ENCODE results near the gene ATP8B4.

The ATP8B4 gene, protein sequence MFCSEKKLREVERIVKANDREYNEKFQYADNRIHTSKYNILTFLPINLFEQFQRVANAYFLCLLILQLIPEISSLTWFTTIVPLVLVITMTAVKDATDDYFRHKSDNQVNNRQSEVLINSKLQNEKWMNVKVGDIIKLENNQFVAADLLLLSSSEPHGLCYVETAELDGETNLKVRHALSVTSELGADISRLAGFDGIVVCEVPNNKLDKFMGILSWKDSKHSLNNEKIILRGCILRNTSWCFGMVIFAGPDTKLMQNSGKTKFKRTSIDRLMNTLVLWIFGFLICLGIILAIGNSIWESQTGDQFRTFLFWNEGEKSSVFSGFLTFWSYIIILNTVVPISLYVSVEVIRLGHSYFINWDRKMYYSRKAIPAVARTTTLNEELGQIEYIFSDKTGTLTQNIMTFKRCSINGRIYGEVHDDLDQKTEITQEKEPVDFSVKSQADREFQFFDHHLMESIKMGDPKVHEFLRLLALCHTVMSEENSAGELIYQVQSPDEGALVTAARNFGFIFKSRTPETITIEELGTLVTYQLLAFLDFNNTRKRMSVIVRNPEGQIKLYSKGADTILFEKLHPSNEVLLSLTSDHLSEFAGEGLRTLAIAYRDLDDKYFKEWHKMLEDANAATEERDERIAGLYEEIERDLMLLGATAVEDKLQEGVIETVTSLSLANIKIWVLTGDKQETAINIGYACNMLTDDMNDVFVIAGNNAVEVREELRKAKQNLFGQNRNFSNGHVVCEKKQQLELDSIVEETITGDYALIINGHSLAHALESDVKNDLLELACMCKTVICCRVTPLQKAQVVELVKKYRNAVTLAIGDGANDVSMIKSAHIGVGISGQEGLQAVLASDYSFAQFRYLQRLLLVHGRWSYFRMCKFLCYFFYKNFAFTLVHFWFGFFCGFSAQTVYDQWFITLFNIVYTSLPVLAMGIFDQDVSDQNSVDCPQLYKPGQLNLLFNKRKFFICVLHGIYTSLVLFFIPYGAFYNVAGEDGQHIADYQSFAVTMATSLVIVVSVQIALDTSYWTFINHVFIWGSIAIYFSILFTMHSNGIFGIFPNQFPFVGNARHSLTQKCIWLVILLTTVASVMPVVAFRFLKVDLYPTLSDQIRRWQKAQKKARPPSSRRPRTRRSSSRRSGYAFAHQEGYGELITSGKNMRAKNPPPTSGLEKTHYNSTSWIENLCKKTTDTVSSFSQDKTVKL

DNA sequence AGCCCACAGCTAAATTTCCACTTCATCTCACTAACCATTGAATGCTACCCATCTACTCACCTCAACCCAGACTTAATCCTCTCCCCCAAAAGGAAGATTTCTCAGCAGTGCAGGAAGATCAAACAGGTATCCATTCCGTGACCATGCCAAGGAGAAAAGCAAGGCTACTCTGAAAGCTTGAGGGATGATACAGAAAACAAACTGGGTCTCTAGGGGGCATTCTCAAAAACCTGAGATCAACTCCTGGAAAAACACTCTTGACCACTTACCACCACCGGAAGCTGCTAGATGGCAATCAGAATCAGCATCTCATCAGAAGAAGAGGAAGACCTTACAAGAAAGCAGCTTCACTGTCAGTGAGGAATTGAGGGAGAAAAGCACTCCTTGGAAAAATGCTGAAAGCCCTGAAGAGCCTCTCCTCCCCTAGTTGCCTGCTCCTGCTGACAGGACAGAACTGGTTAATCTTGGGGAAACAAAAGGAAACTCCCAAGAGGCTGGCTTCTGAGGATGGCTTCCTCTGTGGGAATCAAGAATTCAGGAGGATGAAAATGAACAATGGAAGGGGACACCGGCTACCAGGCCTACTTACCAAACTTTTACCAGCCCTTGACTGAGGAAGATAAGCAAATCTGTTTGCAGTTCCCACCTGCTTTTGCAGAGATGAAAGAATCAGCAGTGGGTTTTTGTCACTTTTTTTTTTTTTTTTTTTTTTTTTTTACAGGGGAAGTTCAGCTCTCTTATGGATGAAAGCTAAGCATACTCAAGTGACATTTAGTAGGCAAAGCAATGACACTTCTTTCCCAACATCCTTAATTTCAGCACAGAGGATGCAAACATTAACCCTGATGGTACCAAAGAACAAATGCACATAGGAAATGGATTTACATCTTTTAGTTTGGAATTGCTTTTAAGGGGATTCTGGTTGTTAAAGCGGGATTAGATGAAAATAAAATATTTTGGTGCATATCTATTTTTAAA lies at the start of gene ATP8B4:
Gene ATP8B4 (minus strand): TSS at position 171 of the 978 bp plus-strand sequence. CDS start 12,267 bp downstream, outside the sequence.
- TF ChIP-seq, protein P1, sequence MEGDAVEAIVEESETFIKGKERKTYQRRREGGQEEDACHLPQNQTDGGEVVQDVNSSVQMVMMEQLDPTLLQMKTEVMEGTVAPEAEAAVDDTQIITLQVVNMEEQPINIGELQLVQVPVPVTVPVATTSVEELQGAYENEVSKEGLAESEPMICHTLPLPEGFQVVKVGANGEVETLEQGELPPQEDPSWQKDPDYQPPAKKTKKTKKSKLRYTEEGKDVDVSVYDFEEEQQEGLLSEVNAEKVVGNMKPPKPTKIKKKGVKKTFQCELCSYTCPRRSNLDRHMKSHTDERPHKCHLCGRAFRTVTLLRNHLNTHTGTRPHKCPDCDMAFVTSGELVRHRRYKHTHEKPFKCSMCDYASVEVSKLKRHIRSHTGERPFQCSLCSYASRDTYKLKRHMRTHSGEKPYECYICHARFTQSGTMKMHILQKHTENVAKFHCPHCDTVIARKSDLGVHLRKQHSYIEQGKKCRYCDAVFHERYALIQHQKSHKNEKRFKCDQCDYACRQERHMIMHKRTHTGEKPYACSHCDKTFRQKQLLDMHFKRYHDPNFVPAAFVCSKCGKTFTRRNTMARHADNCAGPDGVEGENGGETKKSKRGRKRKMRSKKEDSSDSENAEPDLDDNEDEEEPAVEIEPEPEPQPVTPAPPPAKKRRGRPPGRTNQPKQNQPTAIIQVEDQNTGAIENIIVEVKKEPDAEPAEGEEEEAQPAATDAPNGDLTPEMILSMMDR (conservative IDR thresholded peaks at IDR 0.05), result no peak
- no peak within 1 kb of the TSS for H3K27ac ChIP-seq

DNA sequence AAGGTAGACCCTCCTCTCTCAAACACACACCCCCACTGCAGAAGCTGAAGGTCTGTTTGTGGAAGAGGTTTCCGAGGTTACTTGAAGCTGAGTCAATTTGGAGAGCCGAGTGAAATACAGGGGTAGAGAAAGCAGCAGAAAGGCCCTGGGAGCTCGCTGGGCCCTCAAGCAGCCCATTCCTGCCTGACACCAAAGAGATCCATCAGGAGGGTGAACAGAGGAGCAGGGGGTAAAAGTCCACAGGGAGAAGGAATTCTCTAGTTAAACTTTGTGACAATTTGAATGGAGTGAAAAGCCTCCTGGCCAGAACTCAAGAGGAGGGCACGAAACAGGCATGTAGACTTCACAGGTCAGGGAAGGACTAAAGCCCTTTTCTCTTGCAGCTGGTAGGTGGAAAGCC lies 49.3 kb upstream of the ATP8B4 start:
- no peak overlapping the region for H3K27ac ChIP-seq
- TF ChIP-seq, protein P1 (conservative IDR thresholded peaks at IDR 0.05), result no peak

DNA sequence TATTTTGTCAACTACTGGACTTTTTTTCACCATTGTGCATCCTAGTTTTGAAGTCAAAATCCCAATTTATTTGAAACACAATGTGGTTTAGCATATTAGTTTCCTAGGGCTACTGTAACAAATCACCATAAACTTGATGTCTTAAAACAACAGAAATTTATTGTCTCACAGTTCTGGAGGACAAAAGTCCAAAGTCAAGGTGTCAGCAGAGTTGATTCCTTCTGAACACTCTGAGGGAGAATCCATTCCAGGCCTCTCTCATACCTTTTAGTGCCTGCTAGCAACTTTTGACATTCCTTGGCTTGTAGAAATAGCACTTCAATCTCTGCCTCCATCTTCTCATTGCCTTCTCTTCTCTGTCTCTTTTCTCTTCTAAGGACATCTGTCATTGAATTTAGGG lies 48.1 kb upstream of the ATP8B4 start:
- H3K27ac ChIP-seq, result no peak overlapping the region
- TF ChIP-seq, protein P1 (conservative IDR thresholded peaks at IDR 0.05), result no peak

- TF ChIP-seq, protein P1 (conservative IDR thresholded peaks at IDR 0.05), result no peak
- no peak overlapping the region for H3K27ac ChIP-seq
Observed at GRCh38 chr15:50166216-50166615, 47.2 kb upstream of the ATP8B4 start.

GRCh38 chr15:50164458-50164857 lies 45.4 kb upstream of the ATP8B4 start:
- TF ChIP-seq, protein P1 (conservative IDR thresholded peaks at IDR 0.05), result no peak
- H3K27ac ChIP-seq, result no peak overlapping the region

DNA sequence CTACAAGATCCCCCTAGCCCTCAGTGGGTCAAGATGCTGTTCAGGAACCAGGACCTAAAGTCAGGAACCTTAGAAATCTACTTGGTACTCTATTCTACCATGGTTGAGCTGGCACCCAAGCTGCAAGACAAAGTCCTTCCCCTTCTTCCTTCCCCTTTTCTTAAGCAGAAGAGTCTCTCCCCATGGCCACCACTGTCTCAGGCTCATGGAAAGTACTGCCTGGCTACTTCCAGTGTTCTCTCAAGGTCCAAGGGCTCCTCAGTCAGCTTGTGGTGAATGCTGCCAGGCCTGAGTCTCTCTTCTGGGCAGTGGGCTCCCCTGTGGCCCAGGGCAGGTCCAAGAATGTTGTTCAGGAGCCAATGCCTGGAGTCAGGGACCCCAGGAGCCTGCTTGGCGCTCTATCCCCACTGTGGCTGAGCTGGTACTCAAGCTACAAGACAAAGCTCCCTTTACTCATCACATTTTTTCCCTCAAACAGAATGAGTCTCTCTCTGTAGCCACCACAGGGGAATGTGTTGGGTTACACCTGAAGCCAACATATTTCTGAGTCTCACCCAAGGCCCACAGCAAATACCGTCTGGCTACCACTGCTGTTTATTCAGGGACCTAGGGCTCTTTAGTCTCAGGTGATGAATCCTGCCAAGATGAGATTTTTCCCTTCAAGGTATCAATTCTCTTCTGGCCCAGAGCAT lies 44.8 kb upstream of the ATP8B4 start:
- TF ChIP-seq, protein P1 (conservative IDR thresholded peaks at IDR 0.05), result no peak
- H3K27ac ChIP-seq, result no peak overlapping the region

Data from VCaP (cell line).